DMS 273 (cell line): ENCODE results near the gene CYB561A3.
"Not testable (repeated sequence)": the region's sequence is repeated elsewhere in the genome, so short reads cannot be mapped to it uniquely, and the experiment has no call there.

Experiments
- DNase-seq: peaks from one replicate; lab custom pipeline; 2025; ENCODE audit not compliant: unreplicated experiment; lab: John Stamatoyannopoulos, UW

The CYB561A3 gene

GRCh38 chr11:61361741-61362541 lies at the start of gene CYB561A3, which contains the start of gene TMEM138:
TSS of gene CYB561A3 (minus strand) at chr11:61361882. CDS start at chr11:61356713, 5,169 bp downstream.
TSS of gene TMEM138 (plus strand) at chr11:61362374. CDS start at chr11:61364391, 2,017 bp downstream.
- DNase-seq: peak; percentile 95

GRCh38 chr11:61406991-61407728 lies 45.5 kb upstream of the CYB561A3 start:
- DNase-seq: no peak

GRCh38 chr11:61406067-61406466 lies 44.4 kb upstream of the CYB561A3 start:
- DNase-seq: no peak

GRCh38 chr11:61404641-61405040 lies 43.0 kb upstream of the CYB561A3 start:
- no peak for DNase-seq

GRCh38 chr11:61404103-61404502 lies 42.4 kb upstream of the CYB561A3 start:
- DNase-seq: no peak

- no peak for DNase-seq
Observed at GRCh38 chr11:61403658-61404057, 42.0 kb upstream of the CYB561A3 start.

GRCh38 chr11:61401573-61401972 lies 39.9 kb upstream of the CYB561A3 start:
- DNase-seq: no peak

GRCh38 chr11:61401173-61401572 lies 39.5 kb upstream of the CYB561A3 start:
- no peak for DNase-seq

- DNase-seq: peak; percentile 17
Observed at GRCh38 chr11:61392981-61393595, 31.4 kb upstream of the CYB561A3 start.

GRCh38 chr11:61390161-61390560 lies 28.5 kb upstream of the CYB561A3 start:
- DNase-seq: peak; percentile 19

- DNase-seq: peak; percentile 36
Observed at GRCh38 chr11:61384271-61385242, 22.9 kb upstream of the CYB561A3 start.

GRCh38 chr11:61383859-61384258 lies 22.2 kb upstream of the CYB561A3 start:
- not testable (repeated sequence) for DNase-seq

GRCh38 chr11:61380884-61381283 lies 19.2 kb upstream of the CYB561A3 start:
- DNase-seq: no peak

GRCh38 chr11:61378713-61379313 lies 17.1 kb upstream of the CYB561A3 start:
- DNase-seq: no peak

GRCh38 chr11:61377461-61378160 lies 15.9 kb upstream of the CYB561A3 start:
- no peak for DNase-seq

GRCh38 chr11:61375761-61376108 lies 14.1 kb upstream of the CYB561A3 start:
- DNase-seq: no peak

GRCh38 chr11:61372659-61373420 lies 11.2 kb upstream of the CYB561A3 start:
- no peak for DNase-seq

- no peak for DNase-seq
Observed at GRCh38 chr11:61370349-61371005, 8.8 kb upstream of the CYB561A3 start.
